HepG2 (cell line): ENCODE data around the gene DNMT3A. TPM values are rescaled to one million over a fixed set of nuclear protein-coding genes. Genes with fewer than 3 reads are reported as not detected.

Experiments used
- GABPB1 ChIP-seq: IDR thresholded peaks from 2 replicates; pipeline ENCODE4 v1.6.1; 2016; ENCODE audit warnings: mild to moderate bottlenecking, missing genetic modification reagents, moderate library complexity, missing compliant biosample characterization
- IRF2 ChIP-seq: IDR thresholded peaks from 2 replicates; pipeline ENCODE4 v1.6.1; 2018; ENCODE audit warnings: missing genetic modification reagents, missing compliant biosample characterization
- ISL2 ChIP-seq: sonication (generic); formaldehyde crosslinking; IDR thresholded peaks from 2 replicates; pipeline ENCODE4 v1.5.0; 2020; ENCODE audit warnings: missing genetic modification reagents
- MXI1 ChIP-seq: IDR thresholded peaks from 3 replicates; pipeline ENCODE4 v1.6.1; 2012; ENCODE audit warnings: low read depth, low read length, inconsistent platforms, borderline replicate concordance
- SP2 ChIP-seq: sonication (generic); formaldehyde crosslinking; IDR thresholded peaks from 2 replicates; pipeline ENCODE4 v1.5.1; 2020; ENCODE audit warnings: mild to moderate bottlenecking, missing genetic modification reagents
- ZFYVE20 ChIP-seq: sonication (generic); formaldehyde crosslinking; IDR thresholded peaks from 2 replicates; pipeline ENCODE4 v1.8.0; 2023; ENCODE audit warnings: low read depth, mild to moderate bottlenecking, moderate library complexity, missing genetic modification reagents, borderline replicate concordance
- ZNF460 ChIP-seq: sonication (generic); formaldehyde crosslinking; IDR thresholded peaks from 2 replicates; pipeline ENCODE4 v1.5.1; 2020; ENCODE audit warnings: missing genetic modification reagents, mild to moderate bottlenecking, borderline replicate concordance
- ZNF660 ChIP-seq: sonication (generic); formaldehyde crosslinking; IDR thresholded peaks from 2 replicates; pipeline ENCODE4 v1.5.1; 2020; ENCODE audit warnings: mild to moderate bottlenecking, low read depth, missing genetic modification reagents, borderline replicate concordance
- ZNF879 ChIP-seq: sonication (generic); formaldehyde crosslinking; IDR thresholded peaks from 2 replicates; pipeline ENCODE4 v1.8.1; 2023; ENCODE audit warnings: missing genetic modification reagents
- polyA plus RNA-seq, 8 experiments: library from polyadenylated mRNA; depleted of rRNA in 3 of 8; stranded (reverse) in 7 of 8; unstranded in 1 of 8; fragments of >200 nt; fragmentation: Illumina TruSeq in 4 of 8; extraction: Trizol in 4 of 8; gene quantifications; 2 replicates each; pipeline versions ENCODE4 v1.2.1 to v1.2.3, GENCODE V29; 2011 to 2016; ENCODE audit warnings: low read depth in 4 of 8, missing spikeins in 1 of 8, mixed read lengths in 1 of 8; ENCODE audit not compliant: insufficient read depth in 1 of 8
- total RNA-seq, 5 experiments: library from RNA; depleted of rRNA; stranded (reverse); fragments of >200 nt; fragmentation: Illumina TruSeq; extraction: Trizol; gene quantifications; 2 replicates each; pipeline ENCODE4 v1.2.3, GENCODE V29; 2016; ENCODE audit warnings: low read depth in 1 of 5
- TF ChIP-seq, protein P1 (sequence below): conservative IDR thresholded peaks from 2 replicates; pipeline ENCODE4 v1.6.1; 2018; ENCODE audit warnings: missing genetic modification reagents
- TF ChIP-seq, protein P2 (sequence below): sonication (generic); formaldehyde crosslinking; IDR thresholded peaks from 2 replicates; pipeline ENCODE4 v1.5.0; 2020; ENCODE audit warnings: mild to moderate bottlenecking, missing genetic modification reagents, moderate library complexity
- TF ChIP-seq, protein P3 (sequence below): sonication (generic); formaldehyde crosslinking; IDR thresholded peaks from 2 replicates; pipeline ENCODE4 v1.4.0; 2020; ENCODE audit warnings: missing genetic modification reagents
- TF ChIP-seq, protein P4 (sequence below): sonication (generic); formaldehyde crosslinking; IDR thresholded peaks from 2 replicates; pipeline ENCODE4 v1.4.0; 2020; ENCODE audit warnings: mild to moderate bottlenecking, missing genetic modification reagents
- TF ChIP-seq, protein P5 (sequence below): sonication (generic); formaldehyde crosslinking; IDR thresholded peaks from 2 replicates; pipeline ENCODE4 v1.4.0; 2020; ENCODE audit warnings: missing genetic modification reagents, borderline replicate concordance
- TF ChIP-seq, protein P6 (sequence below): sonication (generic); formaldehyde crosslinking; IDR thresholded peaks from 2 replicates; pipeline ENCODE4 v1.5.1; 2020; ENCODE audit warnings: mild to moderate bottlenecking, missing genetic modification reagents, moderate library complexity
- TF ChIP-seq, protein P7 (sequence below): sonication (generic); formaldehyde crosslinking; IDR thresholded peaks from 2 replicates; pipeline ENCODE4 v1.4.0; 2020; ENCODE audit warnings: missing genetic modification reagents, borderline replicate concordance

The DNMT3A gene
- total and polyA plus RNA-seq, 2 of the 13 experiments (the other 11 are each of a cell fraction or from before 2014, with no cell fraction given) = 14.7 to 29.1 TPM

DNA sequence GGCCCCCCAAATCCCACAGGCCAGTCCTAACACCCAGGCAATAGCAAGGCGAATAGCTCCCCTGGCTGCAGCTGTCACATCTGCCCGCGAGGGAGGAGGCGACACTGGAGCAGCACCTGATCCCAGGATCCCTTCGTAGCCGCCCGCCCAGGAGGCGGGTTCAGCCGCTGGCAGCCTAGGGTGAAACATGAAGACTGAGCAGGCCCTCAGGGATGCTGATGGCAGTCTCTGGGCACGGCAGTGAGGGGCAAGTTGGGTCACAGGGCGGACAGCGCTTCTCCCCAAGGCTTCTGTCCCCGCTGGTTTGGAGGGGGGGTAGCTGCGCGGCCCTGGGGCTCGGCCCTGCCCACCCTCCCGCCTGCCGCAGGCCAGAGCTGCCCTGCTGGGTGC is 1.9 kb downstream of the DNMT3A start (continued):
- TF ChIP-seq, protein P1, sequence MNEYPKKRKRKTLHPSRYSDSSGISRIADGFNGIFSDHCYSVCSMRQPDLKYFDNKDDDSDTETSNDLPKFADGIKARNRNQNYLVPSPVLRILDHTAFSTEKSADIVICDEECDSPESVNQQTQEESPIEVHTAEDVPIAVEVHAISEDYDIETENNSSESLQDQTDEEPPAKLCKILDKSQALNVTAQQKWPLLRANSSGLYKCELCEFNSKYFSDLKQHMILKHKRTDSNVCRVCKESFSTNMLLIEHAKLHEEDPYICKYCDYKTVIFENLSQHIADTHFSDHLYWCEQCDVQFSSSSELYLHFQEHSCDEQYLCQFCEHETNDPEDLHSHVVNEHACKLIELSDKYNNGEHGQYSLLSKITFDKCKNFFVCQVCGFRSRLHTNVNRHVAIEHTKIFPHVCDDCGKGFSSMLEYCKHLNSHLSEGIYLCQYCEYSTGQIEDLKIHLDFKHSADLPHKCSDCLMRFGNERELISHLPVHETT (CRISPR knock-in tag) = no peak
- TF ChIP-seq ZFYVE20 (CRISPR knock-in tag) (no peak), SP2 (no peak), ISL2 (no peak), ZNF460 (no peak), GABPB1 (CRISPR knock-in tag) (no peak), ZNF660 (CRISPR knock-in tag) (no peak), ZNF879 (CRISPR knock-in tag) (no peak), MXI1 (no peak), IRF2 (CRISPR knock-in tag) (no peak)
- TF ChIP-seq, protein P2, sequence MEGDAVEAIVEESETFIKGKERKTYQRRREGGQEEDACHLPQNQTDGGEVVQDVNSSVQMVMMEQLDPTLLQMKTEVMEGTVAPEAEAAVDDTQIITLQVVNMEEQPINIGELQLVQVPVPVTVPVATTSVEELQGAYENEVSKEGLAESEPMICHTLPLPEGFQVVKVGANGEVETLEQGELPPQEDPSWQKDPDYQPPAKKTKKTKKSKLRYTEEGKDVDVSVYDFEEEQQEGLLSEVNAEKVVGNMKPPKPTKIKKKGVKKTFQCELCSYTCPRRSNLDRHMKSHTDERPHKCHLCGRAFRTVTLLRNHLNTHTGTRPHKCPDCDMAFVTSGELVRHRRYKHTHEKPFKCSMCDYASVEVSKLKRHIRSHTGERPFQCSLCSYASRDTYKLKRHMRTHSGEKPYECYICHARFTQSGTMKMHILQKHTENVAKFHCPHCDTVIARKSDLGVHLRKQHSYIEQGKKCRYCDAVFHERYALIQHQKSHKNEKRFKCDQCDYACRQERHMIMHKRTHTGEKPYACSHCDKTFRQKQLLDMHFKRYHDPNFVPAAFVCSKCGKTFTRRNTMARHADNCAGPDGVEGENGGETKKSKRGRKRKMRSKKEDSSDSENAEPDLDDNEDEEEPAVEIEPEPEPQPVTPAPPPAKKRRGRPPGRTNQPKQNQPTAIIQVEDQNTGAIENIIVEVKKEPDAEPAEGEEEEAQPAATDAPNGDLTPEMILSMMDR (CRISPR knock-in tag) = peak; percentile 41
- TF ChIP-seq, protein P3, sequence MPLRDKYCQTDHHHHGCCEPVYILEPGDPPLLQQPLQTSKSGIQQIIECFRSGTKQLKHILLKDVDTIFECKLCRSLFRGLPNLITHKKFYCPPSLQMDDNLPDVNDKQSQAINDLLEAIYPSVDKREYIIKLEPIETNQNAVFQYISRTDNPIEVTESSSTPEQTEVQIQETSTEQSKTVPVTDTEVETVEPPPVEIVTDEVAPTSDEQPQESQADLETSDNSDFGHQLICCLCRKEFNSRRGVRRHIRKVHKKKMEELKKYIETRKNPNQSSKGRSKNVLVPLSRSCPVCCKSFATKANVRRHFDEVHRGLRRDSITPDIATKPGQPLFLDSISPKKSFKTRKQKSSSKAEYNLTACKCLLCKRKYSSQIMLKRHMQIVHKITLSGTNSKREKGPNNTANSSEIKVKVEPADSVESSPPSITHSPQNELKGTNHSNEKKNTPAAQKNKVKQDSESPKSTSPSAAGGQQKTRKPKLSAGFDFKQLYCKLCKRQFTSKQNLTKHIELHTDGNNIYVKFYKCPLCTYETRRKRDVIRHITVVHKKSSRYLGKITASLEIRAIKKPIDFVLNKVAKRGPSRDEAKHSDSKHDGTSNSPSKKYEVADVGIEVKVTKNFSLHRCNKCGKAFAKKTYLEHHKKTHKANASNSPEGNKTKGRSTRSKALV = no peak
- TF ChIP-seq, protein P4, sequence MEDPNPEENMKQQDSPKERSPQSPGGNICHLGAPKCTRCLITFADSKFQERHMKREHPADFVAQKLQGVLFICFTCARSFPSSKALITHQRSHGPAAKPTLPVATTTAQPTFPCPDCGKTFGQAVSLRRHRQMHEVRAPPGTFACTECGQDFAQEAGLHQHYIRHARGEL (CRISPR knock-in tag) = no peak
- TF ChIP-seq, protein P5, sequence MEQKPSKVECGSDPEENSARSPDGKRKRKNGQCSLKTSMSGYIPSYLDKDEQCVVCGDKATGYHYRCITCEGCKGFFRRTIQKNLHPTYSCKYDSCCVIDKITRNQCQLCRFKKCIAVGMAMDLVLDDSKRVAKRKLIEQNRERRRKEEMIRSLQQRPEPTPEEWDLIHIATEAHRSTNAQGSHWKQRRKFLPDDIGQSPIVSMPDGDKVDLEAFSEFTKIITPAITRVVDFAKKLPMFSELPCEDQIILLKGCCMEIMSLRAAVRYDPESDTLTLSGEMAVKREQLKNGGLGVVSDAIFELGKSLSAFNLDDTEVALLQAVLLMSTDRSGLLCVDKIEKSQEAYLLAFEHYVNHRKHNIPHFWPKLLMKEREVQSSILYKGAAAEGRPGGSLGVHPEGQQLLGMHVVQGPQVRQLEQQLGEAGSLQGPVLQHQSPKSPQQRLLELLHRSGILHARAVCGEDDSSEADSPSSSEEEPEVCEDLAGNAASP (CRISPR knock-in tag) = no peak
- TF ChIP-seq, protein P6, sequence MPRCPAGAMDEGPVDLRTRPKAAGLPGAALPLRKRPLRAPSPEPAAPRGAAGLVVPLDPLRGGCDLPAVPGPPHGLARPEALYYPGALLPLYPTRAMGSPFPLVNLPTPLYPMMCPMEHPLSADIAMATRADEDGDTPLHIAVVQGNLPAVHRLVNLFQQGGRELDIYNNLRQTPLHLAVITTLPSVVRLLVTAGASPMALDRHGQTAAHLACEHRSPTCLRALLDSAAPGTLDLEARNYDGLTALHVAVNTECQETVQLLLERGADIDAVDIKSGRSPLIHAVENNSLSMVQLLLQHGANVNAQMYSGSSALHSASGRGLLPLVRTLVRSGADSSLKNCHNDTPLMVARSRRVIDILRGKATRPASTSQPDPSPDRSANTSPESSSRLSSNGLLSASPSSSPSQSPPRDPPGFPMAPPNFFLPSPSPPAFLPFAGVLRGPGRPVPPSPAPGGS = no peak
- TF ChIP-seq, protein P7, sequence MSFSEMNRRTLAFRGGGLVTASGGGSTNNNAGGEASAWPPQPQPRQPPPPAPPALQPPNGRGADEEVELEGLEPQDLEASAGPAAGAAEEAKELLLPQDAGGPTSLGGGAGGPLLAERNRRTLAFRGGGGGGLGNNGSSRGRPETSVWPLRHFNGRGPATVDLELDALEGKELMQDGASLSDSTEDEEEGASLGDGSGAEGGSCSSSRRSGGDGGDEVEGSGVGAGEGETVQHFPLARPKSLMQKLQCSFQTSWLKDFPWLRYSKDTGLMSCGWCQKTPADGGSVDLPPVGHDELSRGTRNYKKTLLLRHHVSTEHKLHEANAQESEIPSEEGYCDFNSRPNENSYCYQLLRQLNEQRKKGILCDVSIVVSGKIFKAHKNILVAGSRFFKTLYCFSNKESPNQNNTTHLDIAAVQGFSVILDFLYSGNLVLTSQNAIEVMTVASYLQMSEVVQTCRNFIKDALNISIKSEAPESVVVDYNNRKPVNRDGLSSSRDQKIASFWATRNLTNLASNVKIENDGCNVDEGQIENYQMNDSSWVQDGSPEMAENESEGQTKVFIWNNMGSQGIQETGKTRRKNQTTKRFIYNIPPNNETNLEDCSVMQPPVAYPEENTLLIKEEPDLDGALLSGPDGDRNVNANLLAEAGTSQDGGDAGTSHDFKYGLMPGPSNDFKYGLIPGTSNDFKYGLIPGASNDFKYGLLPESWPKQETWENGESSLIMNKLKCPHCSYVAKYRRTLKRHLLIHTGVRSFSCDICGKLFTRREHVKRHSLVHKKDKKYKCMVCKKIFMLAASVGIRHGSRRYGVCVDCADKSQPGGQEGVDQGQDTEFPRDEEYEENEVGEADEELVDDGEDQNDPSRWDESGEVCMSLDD (CRISPR knock-in tag) = no peak
